ENCODE measurements around the gene RAB36. TPM values are rescaled to one million over a fixed set of nuclear protein-coding genes. Genes with fewer than 3 reads are reported as not detected.

Gene RAB36
- total RNA-seq, 1 experiment from 2014 or later, result 1.8 TPM

GRCh38 chr22:23146478-23147205 lies 1.4 kb downstream of the RAB36 start:
- H3K27me3 Mint-ChIP-seq (ENCODE audit: low read depth), result peaks cover 32% of the 10 kb centered on the region
- H3K9me3 Mint-ChIP-seq, result no peaks in the 10 kb centered on the region
- POLR2A ChIA-PET, result no interaction called here
- no peak for TF ChIP-seq SMAD4 (CRISPR knock-in tag; IDR thresholded peaks at IDR 0.05)
- TF ChIP-seq ZSCAN18 (CRISPR knock-in tag; IDR thresholded peaks at IDR 0.05), result no peak
- TF ChIP-seq JUN (CRISPR knock-in tag; IDR thresholded peaks at IDR 0.05), result no peak
- TF ChIP-seq ATF1 (CRISPR knock-in tag; IDR thresholded peaks at IDR 0.05), result no peak
- TF ChIP-seq JAZF1 (CRISPR knock-in tag; IDR thresholded peaks at IDR 0.05), result no peak
- no peak for TF ChIP-seq AFF4 (CRISPR knock-in tag; IDR thresholded peaks at IDR 0.05; ENCODE audit: borderline replicate concordance)
- no peak for TF ChIP-seq NFYB (CRISPR knock-in tag; conservative IDR thresholded peaks at IDR 0.05; ENCODE audit: low read depth)
- no peak for TF ChIP-seq HMGXB4 (CRISPR knock-in tag; IDR thresholded peaks at IDR 0.05)
- TF ChIP-seq FOXK1 (CRISPR knock-in tag; IDR thresholded peaks at IDR 0.05), result no peak
- TF ChIP-seq ESRRA (CRISPR knock-in tag; IDR thresholded peaks at IDR 0.05; ENCODE audit: borderline replicate concordance), result no peak
- peak overlapping the region; percentile 73 for H3K4me3 Mint-ChIP-seq
- no peak overlapping the region for H3K27ac Mint-ChIP-seq
- DNase-seq (ENCODE audit: low spot score), result no peak
- CTCF ChIA-PET, result interaction anchor here (1.9 to 6.0 kb wide), 2 partner anchors 10 to 187 kb away, joined by 6 to 60 read pairs; no protein-coding TSS in a partner anchor
- peaks cover 42% of the 10 kb centered on the region for H3K4me1 Mint-ChIP-seq
- ATAC-seq, result no peak
- H3K36me3 Mint-ChIP-seq, result no peaks in the 10 kb centered on the region

- ATAC-seq (no peak), DNase-seq (ENCODE audit: low spot score) (no peak)
- H3K4me3 Mint-ChIP-seq, result no peak overlapping the region
- H3K4me1 Mint-ChIP-seq, result peaks cover 35% of the 10 kb centered on the region
- no peak overlapping the region for H3K27ac Mint-ChIP-seq
- ChIA-PET CTCF (interaction anchor here (3.1 to 6.0 kb wide), 2 partner anchors 9 to 188 kb away, joined by 14 to 60 read pairs; no protein-coding TSS in a partner anchor), POLR2A (no interaction called here)
- no peaks in the 10 kb centered on the region for H3K36me3 Mint-ChIP-seq
- H3K9me3 Mint-ChIP-seq, result no peaks in the 10 kb centered on the region
- peaks cover 32% of the 10 kb centered on the region for H3K27me3 Mint-ChIP-seq (ENCODE audit: low read depth)
- no peak for TF ChIP-seq ZNF232 (CRISPR knock-in tag; IDR thresholded peaks at IDR 0.05)
- TF ChIP-seq ZNF317 (CRISPR knock-in tag; IDR thresholded peaks at IDR 0.05; ENCODE audit: borderline replicate concordance, low read depth), result no peak
- no peak for TF ChIP-seq FOXP4 (CRISPR knock-in tag; IDR thresholded peaks at IDR 0.05)
- TF ChIP-seq E2F4 (CRISPR knock-in tag; IDR thresholded peaks at IDR 0.05; ENCODE audit: borderline replicate concordance, low read depth), result no peak
- TF ChIP-seq CREM (CRISPR knock-in tag; IDR thresholded peaks at IDR 0.05), result no peak
- TF ChIP-seq HMGXB4 (CRISPR knock-in tag; IDR thresholded peaks at IDR 0.05), result no peak
- no peak for TF ChIP-seq ATF1 (CRISPR knock-in tag; IDR thresholded peaks at IDR 0.05)
- TF ChIP-seq CTCF (IDR thresholded peaks at IDR 0.05), result no peak
Measured at GRCh38 chr22:23147617-23148387, 2.5 kb downstream of the RAB36 start.
